ENCODE measurements around the gene ZNF79. TPM values are rescaled to one million over a fixed set of nuclear protein-coding genes. Genes with fewer than 3 reads are reported as not detected.
A peak's percentile ranks its signal among the peaks of the same experiment; 100 is the strongest.

Gene ZNF79
- total RNA-seq, 1 donor from 2014 or later: 6.2 TPM

GRCh38 chr9:127451858-127452656, 27.9 kb downstream of the ZNF79 start:
- Histone ChIP-seq H3K4me3 (peak overlapping the region; percentile 83), H3K27me3 (ENCODE audit: low read depth) (no peaks in the 10 kb centered on the region), H3K4me1 (peaks cover 87% of the 10 kb centered on the region), H3K36me3 (peaks cover 44% of the 10 kb centered on the region), H3K27ac (replicated peaks) (peak overlapping the region; percentile 98), H3K9me3 (replicated peaks) (no peaks in the 10 kb centered on the region)
- TF ChIP-seq, protein P1, sequence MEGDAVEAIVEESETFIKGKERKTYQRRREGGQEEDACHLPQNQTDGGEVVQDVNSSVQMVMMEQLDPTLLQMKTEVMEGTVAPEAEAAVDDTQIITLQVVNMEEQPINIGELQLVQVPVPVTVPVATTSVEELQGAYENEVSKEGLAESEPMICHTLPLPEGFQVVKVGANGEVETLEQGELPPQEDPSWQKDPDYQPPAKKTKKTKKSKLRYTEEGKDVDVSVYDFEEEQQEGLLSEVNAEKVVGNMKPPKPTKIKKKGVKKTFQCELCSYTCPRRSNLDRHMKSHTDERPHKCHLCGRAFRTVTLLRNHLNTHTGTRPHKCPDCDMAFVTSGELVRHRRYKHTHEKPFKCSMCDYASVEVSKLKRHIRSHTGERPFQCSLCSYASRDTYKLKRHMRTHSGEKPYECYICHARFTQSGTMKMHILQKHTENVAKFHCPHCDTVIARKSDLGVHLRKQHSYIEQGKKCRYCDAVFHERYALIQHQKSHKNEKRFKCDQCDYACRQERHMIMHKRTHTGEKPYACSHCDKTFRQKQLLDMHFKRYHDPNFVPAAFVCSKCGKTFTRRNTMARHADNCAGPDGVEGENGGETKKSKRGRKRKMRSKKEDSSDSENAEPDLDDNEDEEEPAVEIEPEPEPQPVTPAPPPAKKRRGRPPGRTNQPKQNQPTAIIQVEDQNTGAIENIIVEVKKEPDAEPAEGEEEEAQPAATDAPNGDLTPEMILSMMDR (IDR thresholded peaks at IDR 0.05; ENCODE audit: borderline replicate concordance): no peak
- DNase-seq: peak; percentile 46
- intact Hi-C loops (cut with micrococcal nuclease): no loop called here

DNA sequence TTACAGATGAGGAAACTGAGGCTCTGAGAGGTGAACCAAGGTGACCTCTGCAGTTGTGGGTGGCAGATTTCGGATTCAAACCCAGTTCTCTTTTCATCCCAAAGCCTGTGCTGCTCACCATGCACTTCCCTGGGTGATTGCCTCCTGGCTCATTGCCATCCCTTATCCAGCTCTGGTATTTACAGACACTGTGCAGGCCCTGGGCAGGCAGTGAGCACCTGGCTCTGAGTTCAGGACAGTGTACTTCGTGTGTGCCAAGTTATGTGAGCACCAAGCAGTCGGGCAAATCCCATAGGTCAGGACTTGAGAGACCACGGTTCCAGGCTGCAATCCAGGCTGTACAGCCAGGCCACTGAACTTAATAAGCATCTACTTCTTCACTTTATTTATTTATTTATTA, 28.5 kb downstream of the ZNF79 start:
- Histone ChIP-seq H3K4me3 (peak overlapping the region; percentile 83), H3K36me3 (peaks cover 44% of the 10 kb centered on the region), H3K4me1 (peaks cover 91% of the 10 kb centered on the region), H3K9me3 (replicated peaks) (no peaks in the 10 kb centered on the region), H3K27me3 (ENCODE audit: low read depth) (no peaks in the 10 kb centered on the region), H3K27ac (replicated peaks) (peak overlapping the region; percentile 98)
- DNase-seq: peak; percentile 76
- TF ChIP-seq, protein P1 (IDR thresholded peaks at IDR 0.05; ENCODE audit: borderline replicate concordance): no peak
- intact Hi-C loops (cut with micrococcal nuclease): no loop called here

GRCh38 chr9:127455324-127455992, 31.3 kb downstream of the ZNF79 start:
- Histone ChIP-seq H3K27me3 (ENCODE audit: low read depth) (no peaks in the 10 kb centered on the region), H3K4me1 (peaks cover 83% of the 10 kb centered on the region), H3K9me3 (replicated peaks) (no peaks in the 10 kb centered on the region), H3K36me3 (peaks cover 45% of the 10 kb centered on the region), H3K27ac (replicated peaks) (peak overlapping the region; percentile 98), H3K4me3 (no peak overlapping the region)
- peak; percentile 44 for DNase-seq
- intact Hi-C loops (cut with micrococcal nuclease): no loop called here
- TF ChIP-seq, protein P1 (IDR thresholded peaks at IDR 0.05; ENCODE audit: borderline replicate concordance): peak; percentile 55

- H3K4me3 ChIP-seq: no peak overlapping the region
- H3K9me3 ChIP-seq (replicated peaks): no peaks in the 10 kb centered on the region
- peaks cover 62% of the 10 kb centered on the region for H3K36me3 ChIP-seq
- no peak for DNase-seq
- intact Hi-C loops (cut with micrococcal nuclease): no loop called here
- H3K27ac ChIP-seq (replicated peaks): no peak overlapping the region
- peaks cover 71% of the 10 kb centered on the region for H3K4me1 ChIP-seq
- TF ChIP-seq, protein P1 (IDR thresholded peaks at IDR 0.05; ENCODE audit: borderline replicate concordance): no peak
- H3K27me3 ChIP-seq (ENCODE audit: low read depth): no peaks in the 10 kb centered on the region
These were observed 33.2 kb downstream of the ZNF79 start for GRCh38 chr9:127457191-127457878.

GRCh38 chr9:127458921-127459320, 34.7 kb downstream of the ZNF79 start:
- Histone ChIP-seq H3K4me3 (peak overlapping the region; percentile 19), H3K36me3 (peaks cover 76% of the 10 kb centered on the region), H3K27me3 (ENCODE audit: low read depth) (no peaks in the 10 kb centered on the region), H3K27ac (replicated peaks) (peak overlapping the region; percentile 71), H3K9me3 (replicated peaks) (no peaks in the 10 kb centered on the region), H3K4me1 (peaks cover 71% of the 10 kb centered on the region)
- TF ChIP-seq, protein P1 (IDR thresholded peaks at IDR 0.05; ENCODE audit: borderline replicate concordance): no peak
- intact Hi-C loops (cut with micrococcal nuclease): no loop called here
- DNase-seq: peak; percentile 69

Data from left ventricle myocardium inferior (tissue), 1 donor.